Renal cortical epithelial cell (primary cell): ENCODE data around the gene CLK4. TPM values are rescaled to one million over a fixed set of nuclear protein-coding genes. Genes with fewer than 3 reads are reported as not detected.

Source experiments
- DNase-seq: peaks from one replicate; pipeline ENCODE4 v3.0.0-alpha.2; 2011; ENCODE audit warnings: low read depth
- total RNA-seq: library from RNA; depleted of rRNA; stranded (reverse); fragments of >200 nt; gene quantifications from 2 replicates; pipeline ENCODE4 v1.2.3, GENCODE V29; 2014

The CLK4 gene
- total RNA-seq, 1 donor from 2014 or later, result 32.8 TPM

GRCh38 chr5:178587763-178588611 lies 38.9 kb downstream of the CLK4 start:
- DNase-seq, result no peak

- DNase-seq, result no peak
Measured at GRCh38 chr5:178586396-178586795, 40.5 kb downstream of the CLK4 start.

GRCh38 chr5:178585421-178585820 lies 41.4 kb downstream of the CLK4 start:
- peak; percentile 5 for DNase-seq

GRCh38 chr5:178583279-178583678 lies 43.6 kb downstream of the CLK4 start:
- no peak for DNase-seq

- no peak for DNase-seq
Measured at GRCh38 chr5:178582291-178582690, 44.6 kb downstream of the CLK4 start.

- no peak for DNase-seq
Measured at GRCh38 chr5:178581621-178582020, 45.2 kb downstream of the CLK4 start.

GRCh38 chr5:178580271-178580955 lies 46.4 kb downstream of the CLK4 start:
- no peak for DNase-seq

GRCh38 chr5:178577944-178578343 lies 48.9 kb downstream of the CLK4 start:
- DNase-seq, result no peak

GRCh38 chr5:178577376-178577839 lies 49.4 kb downstream of the CLK4 start:
- DNase-seq, result no peak

- no peak for DNase-seq
Measured at GRCh38 chr5:178576591-178577351, 50.1 kb downstream of the CLK4 start.

GRCh38 chr5:178573216-178573615 lies 53.6 kb downstream of the CLK4 start:
- no peak for DNase-seq

GRCh38 chr5:178572617-178573016 lies 54.2 kb downstream of the CLK4 start:
- DNase-seq, result no peak

- DNase-seq, result no peak
Measured at GRCh38 chr5:178569485-178569884, 57.4 kb downstream of the CLK4 start.

GRCh38 chr5:178564811-178565550 lies 61.9 kb downstream of the CLK4 start:
- DNase-seq, result no peak

GRCh38 chr5:178564397-178564796 lies 62.5 kb downstream of the CLK4 start:
- no peak for DNase-seq

GRCh38 chr5:178563621-178564020 lies 63.2 kb downstream of the CLK4 start:
- DNase-seq, result no peak

- no peak for DNase-seq
Measured at GRCh38 chr5:178561746-178562264, 65.0 kb downstream of the CLK4 start.

- DNase-seq, result no peak
Measured at GRCh38 chr5:178560911-178561310, 65.9 kb downstream of the CLK4 start.

- no peak for DNase-seq
Measured at GRCh38 chr5:178557416-178557815, 69.4 kb downstream of the CLK4 start.

GRCh38 chr5:178555771-178556211 lies 71.1 kb downstream of the CLK4 start:
- DNase-seq, result no peak

- no peak for DNase-seq
Measured at GRCh38 chr5:178555005-178555404, 71.8 kb downstream of the CLK4 start.
